ENCODE measurements around the gene BBOX1.
"Not testable (repeated sequence)": the region's sequence is repeated elsewhere in the genome, so short reads cannot be mapped to it uniquely, and the experiment has no call there.

The BBOX1 gene

DNA sequence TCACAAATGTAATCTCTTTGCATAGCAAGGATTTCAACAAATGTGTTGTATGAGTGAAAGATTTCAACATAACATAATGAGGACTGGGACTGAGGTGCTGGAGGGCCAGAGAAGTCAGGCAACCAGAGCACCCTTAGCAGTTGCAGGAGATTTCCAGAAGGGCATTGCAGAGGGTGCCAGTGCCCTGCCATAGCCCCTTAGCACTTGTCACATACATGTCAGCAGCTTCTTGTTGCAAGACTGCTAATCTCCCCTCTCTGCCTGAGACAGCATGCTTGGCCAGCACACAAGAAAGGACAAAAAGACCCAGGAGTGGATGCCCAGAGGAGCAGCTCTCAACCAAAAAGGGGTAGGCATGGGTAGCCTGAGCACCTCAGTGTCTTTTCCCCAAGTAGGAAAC is 43.2 kb downstream of the BBOX1 start:
- no peak for DNase-seq (ENCODE audit: low read depth in 2 of 2)

DNA sequence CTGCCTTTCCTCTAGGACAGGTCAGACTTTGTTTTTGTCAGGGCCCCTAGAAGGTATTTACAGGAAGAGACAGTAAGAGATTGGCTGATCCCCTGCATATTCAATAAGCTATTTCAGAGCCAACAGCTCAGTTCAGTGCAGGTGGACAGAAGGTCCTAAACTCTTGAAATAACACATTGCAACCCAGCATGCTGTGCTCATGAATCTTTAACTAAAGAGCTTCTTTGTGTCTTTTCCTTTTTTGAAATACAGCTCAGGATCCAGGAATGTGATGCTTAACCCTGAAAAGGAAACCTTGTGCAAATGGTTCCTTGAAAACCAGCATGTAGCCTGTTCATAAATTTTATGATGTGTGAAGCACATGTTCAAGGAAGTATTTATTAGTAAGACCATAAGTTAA is 43.9 kb downstream of the BBOX1 start:
- DNase-seq (ENCODE audit: low read depth in 2 of 2), result no peak

DNA sequence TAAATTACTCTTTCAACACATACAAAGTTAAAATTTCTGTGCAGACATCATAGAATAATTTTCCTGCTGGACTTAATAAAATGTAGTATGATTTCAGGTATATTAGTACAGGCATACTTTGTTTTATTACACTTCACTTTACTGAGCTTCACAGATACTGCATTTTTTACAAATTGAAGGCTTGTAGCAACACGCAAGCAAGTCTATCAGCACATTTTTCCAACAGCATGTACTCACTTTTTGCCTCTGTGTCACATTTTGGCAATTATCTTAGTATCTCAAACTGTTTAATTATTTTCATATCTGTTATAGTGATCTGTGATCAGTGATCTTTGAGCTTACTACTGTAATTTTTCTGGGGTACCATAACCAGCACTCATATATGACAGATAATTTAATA is 44.5 kb downstream of the BBOX1 start:
- no peak for DNase-seq (ENCODE audit: low read depth in 2 of 2)

DNA sequence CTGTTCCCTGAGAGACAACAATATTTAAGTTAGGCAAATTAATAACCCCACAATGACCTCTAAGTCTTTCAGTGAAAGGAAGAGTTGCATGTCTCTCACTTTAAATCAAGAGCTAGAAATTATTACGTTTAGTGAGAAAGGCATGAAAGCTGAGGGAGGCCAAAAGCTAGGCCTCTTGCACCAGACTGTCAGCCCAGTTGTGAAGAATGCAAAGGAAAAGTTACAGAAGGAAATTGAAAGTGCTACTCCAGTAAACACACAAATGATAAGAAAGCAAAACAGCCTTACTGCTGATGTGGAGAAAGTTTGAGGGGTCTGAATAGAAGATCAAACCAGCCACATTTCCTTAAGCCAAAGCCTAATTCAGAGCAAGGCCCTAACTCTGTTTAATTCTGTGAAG is 45.0 kb downstream of the BBOX1 start:
- no peak for DNase-seq (ENCODE audit: low read depth in 2 of 2)

DNA sequence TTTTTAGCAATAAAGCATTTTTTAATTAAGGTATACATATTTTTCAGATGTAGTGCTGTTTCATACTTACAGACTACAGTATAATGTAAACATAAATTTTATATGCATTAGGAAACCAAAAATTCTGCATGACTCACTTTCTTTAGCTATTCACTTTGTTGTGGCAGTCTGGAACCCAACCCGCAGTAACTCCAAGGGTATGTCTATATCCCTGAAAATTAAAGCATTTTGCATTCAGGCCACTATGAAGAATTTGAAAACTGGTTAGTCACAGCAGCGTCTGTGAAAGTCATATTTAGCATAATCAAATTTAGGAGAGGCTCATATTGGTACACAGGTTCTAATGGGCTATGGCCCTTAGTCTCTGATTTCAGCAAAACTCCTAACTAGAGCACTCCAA is 46.8 kb downstream of the BBOX1 start:
- no peak for DNase-seq (ENCODE audit: low read depth in 2 of 2)

DNA sequence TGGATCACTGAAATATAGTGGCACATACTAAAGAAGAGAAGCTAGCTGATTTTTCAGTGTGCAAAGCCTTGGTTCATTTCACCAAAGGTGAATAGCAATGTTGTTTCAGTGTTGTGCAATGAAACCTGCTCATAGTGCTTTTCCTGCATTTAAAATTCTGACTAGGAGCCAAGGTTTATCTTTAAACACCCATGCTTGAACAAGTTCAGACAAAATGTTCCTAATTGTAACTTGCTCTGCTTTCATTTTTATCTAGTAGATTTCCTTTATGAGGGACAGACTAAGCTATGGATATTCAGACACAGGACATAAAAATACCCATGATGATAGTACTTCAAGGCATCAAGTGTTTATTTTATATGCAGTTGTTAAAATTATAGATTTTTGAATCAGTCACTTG is 47.7 kb downstream of the BBOX1 start:
- no peak for DNase-seq (ENCODE audit: low read depth in 2 of 2)

DNA sequence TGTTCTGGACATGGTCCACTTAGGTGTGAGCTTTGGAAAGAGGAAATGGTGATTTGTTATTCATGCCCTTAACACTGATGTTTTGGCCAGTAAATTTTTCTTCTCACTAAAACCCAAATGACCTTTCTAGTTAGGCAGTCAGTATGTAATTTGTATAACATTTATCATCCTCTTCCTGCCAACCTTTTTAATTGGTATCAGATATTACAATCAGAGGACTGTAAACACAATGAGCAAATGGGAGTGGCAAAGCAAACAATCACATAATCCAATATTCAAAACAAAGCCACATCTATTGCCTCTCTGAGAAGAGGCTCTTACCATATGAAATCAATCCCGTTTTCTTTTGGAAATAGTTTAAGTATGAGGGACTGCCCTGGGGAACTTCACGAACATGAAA is 49.1 kb downstream of the BBOX1 start:
- DNase-seq (ENCODE audit: low read depth in 2 of 2), result no peak

DNA sequence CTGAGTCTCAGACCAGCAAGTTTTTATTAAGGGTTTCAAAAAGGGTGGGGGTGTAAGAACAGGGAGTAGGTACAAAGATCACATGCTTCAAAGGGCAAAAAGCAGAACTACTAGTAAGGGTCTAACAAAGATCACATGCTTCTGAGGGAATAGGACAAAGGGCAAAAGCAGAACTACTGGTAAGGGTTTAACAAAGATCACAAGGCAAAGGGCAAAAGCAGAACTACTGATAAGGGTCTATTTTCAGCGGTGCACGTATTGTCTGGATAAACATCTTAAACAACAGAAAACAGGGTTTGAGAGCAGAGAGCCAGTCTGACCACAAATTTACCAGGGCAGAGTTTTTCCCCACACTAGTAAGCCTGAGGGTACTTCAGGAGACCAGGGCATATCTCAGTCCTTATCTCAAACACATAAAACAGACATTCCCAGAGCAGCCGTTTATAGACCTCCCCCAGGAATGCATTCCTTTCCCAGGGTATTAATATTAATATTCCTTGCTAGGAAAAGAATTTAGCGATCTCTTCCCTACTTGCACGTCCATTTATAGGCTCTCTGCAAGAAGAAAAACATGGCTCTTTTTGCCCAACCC is 49.8 kb downstream of the BBOX1 start:
- DNase-seq (ENCODE audit: low read depth in 2 of 2), result not testable (repeated sequence)

DNA sequence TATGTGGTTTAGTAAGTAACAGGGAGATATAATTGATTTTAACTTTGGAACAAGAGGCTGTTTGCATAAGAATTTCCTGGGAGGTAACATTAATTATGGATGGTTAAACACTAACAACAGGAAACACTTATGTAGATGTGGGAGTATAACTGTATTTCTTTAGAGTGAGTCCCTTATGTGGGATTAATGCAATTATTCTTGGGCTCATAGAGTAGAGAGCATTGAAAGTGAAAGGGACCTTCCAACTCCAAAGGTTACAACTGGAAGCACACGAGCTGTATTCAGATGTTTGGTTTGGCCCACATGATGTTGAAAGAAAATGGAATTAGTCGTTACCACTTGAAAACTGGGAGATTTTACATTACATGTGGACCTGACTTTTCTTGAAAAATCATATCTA is 53.5 kb downstream of the BBOX1 start:
- no peak for DNase-seq (ENCODE audit: low read depth in 2 of 2)

DNA sequence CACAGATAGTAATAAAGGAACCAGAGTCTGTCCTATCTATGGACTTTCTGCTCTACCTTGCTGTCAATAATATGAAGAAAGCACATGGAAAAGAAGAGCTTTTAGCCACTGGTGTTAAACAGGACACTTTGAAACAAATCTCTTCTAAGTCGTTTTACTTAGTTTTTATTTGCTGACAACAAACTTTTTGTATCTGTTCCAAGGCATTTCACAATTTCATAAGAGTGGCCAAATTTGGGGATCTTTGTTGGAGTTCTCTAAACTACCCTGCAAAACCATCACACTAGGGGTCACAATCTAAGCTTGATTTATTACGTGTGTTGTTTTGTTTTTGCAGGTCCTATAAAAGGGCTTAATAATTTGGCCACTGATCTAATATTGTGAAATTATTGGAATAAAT is 54.4 kb downstream of the BBOX1 start:
- no peak for DNase-seq (ENCODE audit: low read depth in 2 of 2)

DNA sequence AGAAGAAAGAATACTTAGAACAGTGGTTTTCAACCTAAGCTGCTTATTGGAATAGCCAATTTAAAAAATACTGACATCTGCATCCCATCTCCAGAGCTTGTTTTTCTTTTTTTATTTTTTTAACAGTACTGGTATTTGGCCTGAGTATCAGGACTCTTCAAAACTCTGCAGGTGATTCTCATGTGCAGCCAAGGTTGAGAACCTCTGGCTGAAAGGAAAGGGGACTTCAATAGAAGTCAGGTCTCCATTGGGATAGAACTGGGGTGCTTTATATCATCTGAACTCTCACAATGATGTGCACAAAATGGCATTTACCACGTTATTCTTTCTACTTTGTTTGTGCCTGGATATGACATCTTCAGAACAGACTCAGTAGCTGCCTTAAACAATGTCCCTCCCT is 55.3 kb downstream of the BBOX1 start:
- DNase-seq (ENCODE audit: low read depth in 2 of 2), result no peak

DNA sequence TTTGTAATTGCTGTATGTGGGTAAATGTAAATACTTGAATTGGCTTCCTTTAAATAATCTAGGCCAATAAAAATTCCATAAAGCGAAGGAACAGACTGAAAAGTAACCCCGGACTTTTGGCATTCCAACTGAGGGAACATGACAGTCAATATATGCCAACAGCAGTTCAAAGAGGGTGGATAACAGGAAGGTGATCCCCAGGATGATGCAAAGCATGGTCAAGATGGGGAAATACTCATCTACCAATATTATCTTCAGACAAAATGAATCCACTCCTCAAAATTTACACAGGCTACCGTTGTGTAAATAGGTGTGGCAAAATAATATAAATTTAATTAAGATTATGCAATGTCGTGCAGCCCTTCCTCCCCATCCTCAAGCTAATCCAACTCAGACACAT is 56.9 kb downstream of the BBOX1 start:
- DNase-seq (ENCODE audit: low read depth in 2 of 2), result no peak

DNA sequence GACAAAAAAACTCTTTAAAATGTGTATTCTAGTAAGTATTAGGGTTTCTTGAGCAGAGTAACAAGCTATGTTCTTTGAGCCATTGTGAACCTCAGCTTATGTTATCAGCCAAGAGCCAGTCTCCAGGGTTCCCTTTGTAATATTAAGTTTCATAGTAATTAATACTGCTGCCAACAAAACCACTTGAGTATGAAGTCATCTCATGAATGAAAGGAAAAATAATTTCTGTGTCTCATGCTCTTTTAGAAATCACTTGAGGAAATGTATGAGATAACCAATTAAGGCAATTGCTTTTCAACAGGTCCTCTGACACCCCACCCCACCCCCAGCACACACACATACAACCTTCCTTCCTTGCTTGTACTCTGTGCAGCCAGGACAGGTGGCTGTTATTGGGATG is 59.9 kb downstream of the BBOX1 start:
- DNase-seq (ENCODE audit: low read depth in 2 of 2), result no peak

DNA sequence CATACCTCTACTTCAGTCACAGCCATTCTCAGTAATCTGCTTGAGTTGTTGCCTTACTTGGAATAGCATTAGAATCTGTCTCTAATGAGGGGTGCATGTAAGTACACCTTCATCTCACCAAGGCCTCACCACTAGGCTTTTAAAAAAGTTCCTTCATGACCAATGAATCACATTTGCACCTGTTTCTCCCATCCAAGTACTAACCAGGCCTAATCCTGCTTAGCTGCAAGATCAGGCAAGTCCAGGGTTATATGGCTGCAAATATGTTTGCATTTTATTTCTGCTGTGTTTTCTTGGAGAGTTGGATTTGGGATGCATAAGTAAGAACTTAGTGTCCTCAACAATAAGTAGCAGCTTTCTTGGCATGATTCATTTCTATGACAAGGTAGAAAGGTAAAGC is 66.9 kb downstream of the BBOX1 start:
- no peak for DNase-seq (ENCODE audit: low read depth in 2 of 2)

DNA sequence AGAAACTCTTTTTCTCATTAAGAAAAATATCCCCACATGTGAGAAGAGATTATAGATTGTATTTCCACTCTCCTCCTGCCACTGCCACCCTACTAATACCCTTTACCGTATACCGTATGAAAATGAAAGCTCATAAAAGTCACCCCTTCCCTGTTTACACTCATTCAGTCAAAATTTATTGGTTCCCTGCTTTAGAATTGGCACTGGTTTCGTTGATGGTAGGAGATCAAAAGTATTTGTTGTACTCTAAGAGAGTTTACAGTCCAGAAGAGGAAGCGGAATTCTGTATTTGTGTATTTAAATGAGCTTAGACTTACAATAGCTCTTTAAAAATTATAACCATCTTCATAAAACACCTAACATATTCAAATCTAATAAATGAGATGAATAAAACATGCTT is 68.2 kb downstream of the BBOX1 start:
- DNase-seq (ENCODE audit: low read depth in 2 of 2), result no peak

DNA sequence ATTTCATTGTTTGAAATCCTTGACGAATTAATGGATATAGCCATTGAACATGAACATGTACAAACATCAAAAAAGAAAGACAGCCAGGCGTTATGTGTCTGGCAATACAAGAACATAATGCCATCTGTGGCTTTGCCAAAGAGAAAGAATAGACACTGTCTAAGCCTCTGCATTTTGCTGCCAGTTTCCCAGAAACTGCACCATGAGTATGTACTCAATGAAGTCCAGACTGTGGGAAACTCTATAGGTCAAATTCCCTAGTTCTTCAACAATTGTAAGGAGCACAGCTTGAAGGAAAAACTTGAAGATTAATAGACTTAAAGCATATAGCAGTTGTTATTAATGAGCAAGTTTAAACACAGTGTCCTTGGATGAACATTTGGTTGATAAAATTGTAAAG is 71.3 kb downstream of the BBOX1 start:
- DNase-seq (ENCODE audit: low read depth in 2 of 2), result no peak

DNA sequence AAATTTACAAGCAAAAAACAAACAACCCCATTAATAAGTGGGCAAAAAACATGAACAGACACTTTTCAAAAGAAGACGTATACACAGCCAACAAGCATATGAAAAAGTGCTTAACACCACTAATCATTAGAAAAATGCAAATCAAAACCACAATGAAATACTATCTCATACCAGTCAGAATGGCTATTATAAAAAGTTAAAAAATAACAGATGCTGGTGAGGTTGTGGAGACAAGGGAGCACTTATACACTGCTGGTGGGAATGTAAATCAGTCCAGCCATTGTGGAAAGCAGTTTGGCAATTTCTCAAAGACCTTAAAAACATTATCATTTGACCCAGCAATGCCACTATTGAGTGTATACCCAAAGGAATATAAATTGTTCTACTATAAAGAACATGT is 72.3 kb downstream of the BBOX1 start:
- DNase-seq (ENCODE audit: low read depth in 2 of 2), result no peak

DNA sequence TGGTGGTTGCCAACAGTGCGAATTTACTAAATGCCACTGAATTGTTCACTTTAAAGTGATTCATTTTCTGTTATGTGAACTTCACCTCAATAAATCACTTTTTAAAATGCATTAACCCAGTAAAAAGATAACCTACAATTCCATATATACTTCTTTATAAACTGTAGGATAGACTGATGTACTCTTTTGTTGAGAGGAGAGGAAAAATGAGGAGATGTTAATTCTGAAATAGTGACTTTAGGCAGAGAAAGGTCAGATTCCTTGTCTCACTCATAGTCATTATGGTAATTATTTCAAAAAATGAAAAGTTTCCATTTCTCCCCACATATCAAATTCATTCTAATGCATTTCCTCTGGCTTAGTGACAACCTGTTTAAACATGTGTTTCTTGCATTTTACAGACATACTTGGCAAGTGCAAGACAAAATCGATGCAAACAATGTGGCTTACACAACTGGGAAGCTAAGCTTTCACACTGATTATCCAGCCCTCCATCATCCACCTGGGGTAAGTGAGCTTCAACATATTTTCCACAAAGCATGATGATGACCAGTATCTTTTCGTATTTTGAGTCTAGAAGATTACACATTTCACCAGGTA is 74.5 kb downstream of the BBOX1 start:
- no peak for DNase-seq (ENCODE audit: low read depth in 2 of 2)

DNA sequence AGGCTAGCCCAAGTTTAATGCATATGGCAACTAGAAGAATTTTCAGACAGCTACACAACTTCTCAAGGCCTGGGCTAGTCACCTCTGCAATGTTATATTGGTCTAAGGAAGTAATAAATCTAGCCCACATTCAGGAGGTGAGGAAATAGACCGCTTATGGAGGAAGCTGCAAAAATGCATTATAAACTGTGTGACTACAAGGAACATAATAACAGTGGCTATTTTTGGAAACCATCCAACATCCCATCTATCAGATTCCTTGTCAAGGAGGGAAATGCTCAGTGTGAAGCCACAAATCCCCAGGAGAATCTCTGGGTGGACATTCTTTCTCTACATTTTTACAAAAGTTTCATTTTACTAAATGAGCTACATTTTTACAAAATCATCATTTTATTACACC is 76.1 kb downstream of the BBOX1 start:
- no peak for DNase-seq (ENCODE audit: low read depth in 2 of 2)

DNA sequence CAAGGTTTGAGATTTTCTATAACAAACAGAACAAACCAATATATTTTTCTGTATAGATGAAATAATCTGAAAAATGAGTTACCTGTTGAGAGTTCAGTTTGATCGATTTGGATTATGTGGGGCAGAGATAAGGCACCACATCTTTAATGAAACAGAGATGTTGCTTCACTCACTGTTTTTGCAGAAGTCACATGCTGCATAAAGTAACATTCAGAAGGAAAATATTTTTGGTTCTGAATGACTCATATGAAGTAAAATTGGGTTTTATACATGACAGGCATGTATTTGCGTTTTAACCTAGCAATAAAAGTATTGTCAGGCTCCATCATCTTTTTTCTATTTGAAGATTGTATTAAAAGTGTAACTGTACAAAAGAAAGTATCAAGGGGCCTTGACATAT is 77.8 kb downstream of the BBOX1 start:
- DNase-seq (ENCODE audit: low read depth in 2 of 2), result no peak

DNA sequence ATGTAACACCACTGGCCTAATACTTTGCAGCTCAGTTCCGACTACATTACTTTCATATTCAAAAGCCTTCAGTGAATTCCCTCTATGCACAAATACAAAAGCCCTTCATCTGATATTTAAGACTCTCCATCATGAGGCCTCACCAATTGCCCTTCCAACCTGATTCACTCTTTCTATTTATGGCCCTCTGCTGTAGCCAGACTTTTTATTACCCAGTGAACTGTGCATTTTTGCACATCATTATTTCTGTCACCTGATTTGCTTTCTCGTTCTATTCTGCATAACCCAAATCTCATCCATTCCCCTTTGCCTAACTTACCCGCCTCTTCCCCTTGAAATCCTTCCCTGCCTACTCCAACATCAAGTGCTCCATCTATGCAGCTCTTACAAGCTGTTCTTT is 78.3 kb downstream of the BBOX1 start:
- no peak for DNase-seq (ENCODE audit: low read depth in 2 of 2)

DNA sequence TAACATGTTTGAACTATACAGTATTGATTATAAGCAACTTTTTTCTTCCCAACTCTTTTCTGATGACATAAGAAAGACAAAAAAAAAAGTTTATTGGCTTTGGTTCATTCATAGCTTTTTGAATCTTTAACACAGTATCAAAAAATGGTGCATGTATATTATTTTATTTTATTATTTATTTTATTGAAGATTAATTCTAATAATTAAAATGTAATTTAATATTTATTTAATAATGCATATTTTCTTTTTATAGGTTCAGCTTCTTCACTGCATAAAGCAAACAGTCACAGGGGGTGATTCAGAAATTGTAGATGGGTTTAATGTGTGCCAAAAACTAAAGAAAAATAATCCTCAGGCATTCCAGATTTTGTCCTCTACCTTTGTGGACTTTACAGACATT is 78.8 kb downstream of the BBOX1 start:
- DNase-seq (ENCODE audit: low read depth in 2 of 2), result no peak

DNA sequence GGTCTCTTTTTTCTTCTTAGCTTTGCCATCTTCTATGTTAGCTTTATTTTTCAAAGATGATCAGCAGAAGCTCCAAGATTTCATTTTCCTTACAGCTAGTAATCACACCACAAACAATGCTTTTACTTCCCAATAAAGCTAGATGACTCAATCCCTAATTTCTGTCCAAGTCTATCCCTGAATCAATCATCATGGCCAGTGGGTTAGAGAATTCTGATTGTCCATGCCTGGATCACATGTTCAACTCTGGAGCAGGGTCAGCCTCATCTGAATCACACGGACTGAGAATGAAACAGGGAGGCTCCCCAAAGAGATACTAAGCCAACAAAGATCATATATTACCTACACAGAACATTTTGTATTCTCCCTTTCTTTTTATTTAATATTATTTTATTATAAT is 79.6 kb downstream of the BBOX1 start:
- no peak for DNase-seq (ENCODE audit: low read depth in 2 of 2)

DNA sequence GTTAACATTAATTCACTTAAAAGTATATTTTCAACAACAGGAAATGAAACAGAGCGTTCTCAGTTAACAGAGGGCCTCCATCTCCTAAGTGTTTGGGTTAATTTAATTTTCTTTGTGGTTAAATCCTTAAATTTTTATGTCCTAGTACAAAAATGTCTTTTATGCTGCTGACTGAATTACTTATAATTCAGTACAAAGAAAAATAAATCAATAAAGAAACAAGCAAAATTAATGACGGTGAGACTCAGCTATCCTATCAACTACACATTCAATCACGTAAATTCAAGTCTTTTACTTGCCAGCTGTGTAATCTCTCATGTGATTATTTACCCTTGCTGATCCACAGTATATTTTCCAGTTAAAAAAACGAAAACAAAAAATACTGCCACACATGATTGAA is 81.4 kb downstream of the BBOX1 start:
- no peak for DNase-seq (ENCODE audit: low read depth in 2 of 2)
